AG04450 (cell line): ENCODE results near the gene LY6G5B. TPM values are rescaled to one million over a fixed set of nuclear protein-coding genes. Genes with fewer than 3 reads are reported as not detected.

Source experiments
- CTCF ChIA-PET: fragments of 300-600, 350-600 bp; formaldehyde crosslinking; extraction: SDS; loops from one replicate; lab custom pipeline; 2022; ENCODE audit warnings: antibody characterized with exemption, inconsistent platforms; lab: Charles Lee
- POLR2A ChIA-PET: fragments of 350-600 bp; formaldehyde crosslinking; extraction: SDS; loops from one replicate; lab custom pipeline; 2021; ENCODE audit warnings: antibody characterized with exemption, inconsistent platforms; lab: Yijun Ruan, JAX
- DNase-seq: peaks from one replicate; pipeline ENCODE4 v3.0.0-alpha.2; 2011; ENCODE audit warnings: low read depth, low spot score
- H3K27ac ChIP-seq: one replicate; pipeline ENCODE4 v1.5.1; 2012; ENCODE audit warnings: low read depth, low read length, control low read depth
- H3K27me3 ChIP-seq: one replicate; pipeline ENCODE4 v1.6.0; 2012; ENCODE audit warnings: low read length; ENCODE audit not compliant: control insufficient read depth, insufficient read depth
- H3K4me3 ChIP-seq: 2 replicates; pipeline ENCODE4 v1.5.1; 2011; ENCODE audit warnings: mild to moderate bottlenecking, low read depth, low read length, control low read depth
- H3K9me3 ChIP-seq: 2 replicates; pipeline ENCODE4 v1.5.1; 2012; ENCODE audit warnings: low read length; ENCODE audit not compliant: control insufficient read depth, insufficient read depth
- CTCF ChIP-seq: IDR thresholded peaks from 2 replicates; pipeline ENCODE4 v1.5.1; 2011; ENCODE audit warnings: low read depth, low read length, control low read depth, inconsistent platforms
- polyA plus RNA-seq: library from polyadenylated mRNA; depleted of rRNA; stranded (reverse); fragments of >200 nt; gene quantifications from 2 replicates; pipeline ENCODE4 v1.2.3, GENCODE V29; 2011

The LY6G5B gene
- polyA plus RNA-seq, 1 experiment, result 5.5 TPM

GRCh38 chr6:31690231-31691077, 20.7 kb downstream of the LY6G5B start:
- no peak for DNase-seq
- Histone ChIP-seq H3K27me3 (no peaks in the 10 kb centered on the region), H3K27ac (no peak overlapping the region), H3K4me3 (no peak overlapping the region), H3K9me3 (no peaks in the 10 kb centered on the region)
- CTCF ChIA-PET, result interaction anchor here (0.6 to 2.4 kb wide), 5 partner anchors 9 to 140 kb away, joined by 3 to 7 read pairs (median 4); partner anchors contain the start of genes LSM2, LY6G5B and LY6G5C
- TF ChIP-seq CTCF, result no peak
- POLR2A ChIA-PET, result interaction anchor here (1.2 kb wide), 1 partner anchor 137 kb away, joined by 3 read pairs; the partner anchor contains the start of gene HSPA1B

GRCh38 chr6:31691078-31691463, 21.3 kb downstream of the LY6G5B start:
- no peak overlapping the region for H3K27ac ChIP-seq
- no peak for TF ChIP-seq CTCF
- H3K4me3 ChIP-seq, result no peak overlapping the region
- ChIA-PET POLR2A (interaction anchor here (1.2 kb wide), 1 partner anchor 136 kb away, joined by 3 read pairs; the partner anchor contains the start of gene HSPA1B), CTCF (interaction anchor here (0.6 to 2.4 kb wide), 4 partner anchors 9 to 116 kb away, joined by 3 to 7 read pairs (median 4); partner anchors contain the start of genes LSM2, LY6G5B and LY6G5C)
- no peaks in the 10 kb centered on the region for H3K9me3 ChIP-seq
- no peak for DNase-seq
- H3K27me3 ChIP-seq, result no peaks in the 10 kb centered on the region

- H3K27me3 ChIP-seq, result no peaks in the 10 kb centered on the region
- H3K4me3 ChIP-seq, result no peak overlapping the region
- POLR2A ChIA-PET, result no interaction called here
- no peaks in the 10 kb centered on the region for H3K9me3 ChIP-seq
- no peak for DNase-seq
- TF ChIP-seq CTCF, result no peak
- CTCF ChIA-PET, result interaction anchor here (0.6 to 2.4 kb wide), 2 partner anchors 11 to 12 kb away, joined by 3 to 7 read pairs; partner anchors contain the start of genes ABHD16A and LY6G5C
- no peak overlapping the region for H3K27ac ChIP-seq
Observed at GRCh38 chr6:31691564-31692108, 21.9 kb downstream of the LY6G5B start.

- no peak overlapping the region for H3K27ac ChIP-seq
- CTCF ChIA-PET, result interaction anchor here (0.6 kb wide), 1 partner anchor 11 kb away, joined by 3 read pairs; the partner anchor contains the start of gene ABHD16A
- H3K4me3 ChIP-seq, result no peak overlapping the region
- POLR2A ChIA-PET, result no interaction called here
- no peak for DNase-seq
- no peaks in the 10 kb centered on the region for H3K27me3 ChIP-seq
- TF ChIP-seq CTCF, result no peak
- no peaks in the 10 kb centered on the region for H3K9me3 ChIP-seq
Observed at GRCh38 chr6:31692353-31692752, 22.6 kb downstream of the LY6G5B start.
